Skeletal muscle satellite cell (primary cell): Measurements from ENCODE around the gene SIRPB2. TPM values are rescaled to one million over a fixed set of nuclear protein-coding genes. Genes with fewer than 3 reads are reported as not detected.

Experiments
- H3K27me3 ChIP-seq: 2 replicates; pipeline ENCODE4 v1.7.0; 2013; ENCODE audit warnings: low read length; ENCODE audit not compliant: control insufficient read depth, insufficient read depth
- H3K36me3 ChIP-seq: 2 replicates; pipeline ENCODE4 v1.7.0; 2013; ENCODE audit warnings: mild to moderate bottlenecking, control low read depth, low read length; ENCODE audit not compliant: insufficient read depth
- H3K4me1 ChIP-seq: 2 replicates; pipeline ENCODE4 v1.7.0; 2013; ENCODE audit warnings: low read length; ENCODE audit not compliant: control insufficient read depth, insufficient read depth
- H3K4me2 ChIP-seq: 2 replicates; pipeline ENCODE4 v1.7.0; 2013; ENCODE audit warnings: mild to moderate bottlenecking, low read length
- H3K4me3 ChIP-seq: 2 replicates; pipeline ENCODE4 v1.7.0; 2013; ENCODE audit warnings: low read length
- H3K9ac ChIP-seq: 2 replicates; pipeline ENCODE4 v1.7.0; 2013; ENCODE audit warnings: mild to moderate bottlenecking, low read depth, low read length, moderate library complexity
- H3K9me3 ChIP-seq: replicated peaks from 2 replicates; pipeline ENCODE4 v1.7.0; 2013; ENCODE audit warnings: mild to moderate bottlenecking, control low read depth, low read length
- small RNA-seq: library from RNA; depleted of rRNA; stranded (forward); fragments of <200 nt; gene quantifications from one replicate; pipeline ENCODE3, GENCODE V24; 2012

SIRPB2 gene

DNA sequence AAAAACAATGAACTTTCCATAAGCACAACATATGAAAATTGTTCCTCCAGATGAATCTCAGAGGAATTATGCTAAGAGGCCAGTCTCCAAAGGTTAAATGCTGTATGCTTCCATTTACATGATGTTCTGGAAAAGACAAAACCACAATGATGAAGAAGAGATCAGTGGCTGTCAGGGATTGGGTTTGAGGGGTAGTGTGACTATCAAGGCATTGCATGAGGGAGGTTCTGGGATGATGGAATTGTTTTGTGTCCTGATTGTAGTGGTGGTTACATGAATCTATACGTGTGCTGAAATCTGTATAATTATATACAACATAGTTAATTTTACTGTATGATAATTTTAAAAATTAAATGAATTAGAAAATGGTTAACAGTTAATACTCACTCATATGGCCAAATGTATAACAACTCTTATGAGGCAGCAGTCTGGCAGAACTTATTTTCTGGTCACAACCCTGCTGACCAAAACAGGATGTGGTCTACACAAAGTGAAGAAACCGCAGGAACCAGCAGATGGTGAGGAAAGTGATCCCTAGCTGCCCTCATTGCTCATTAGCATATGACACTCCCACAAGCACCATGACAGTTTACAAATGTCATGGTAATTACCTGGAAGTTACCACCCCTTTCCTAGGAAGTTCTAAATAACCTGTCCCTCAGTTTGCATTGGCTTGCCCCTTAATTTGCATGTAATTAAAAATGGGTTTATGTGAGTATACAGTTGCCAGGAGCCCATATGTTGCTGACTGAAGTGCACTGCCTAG lies 56.5 kb downstream of the SIRPB2 start:
- no peak overlapping the region for H3K4me3 ChIP-seq
- H3K9ac ChIP-seq = no peak overlapping the region
- peaks cover 19% of the 10 kb centered on the region for H3K4me1 ChIP-seq
- no peaks in the 10 kb centered on the region for H3K9me3 ChIP-seq
- no peaks in the 10 kb centered on the region for H3K27me3 ChIP-seq
- no peak overlapping the region for H3K4me2 ChIP-seq
- no peaks in the 10 kb centered on the region for H3K36me3 ChIP-seq

DNA sequence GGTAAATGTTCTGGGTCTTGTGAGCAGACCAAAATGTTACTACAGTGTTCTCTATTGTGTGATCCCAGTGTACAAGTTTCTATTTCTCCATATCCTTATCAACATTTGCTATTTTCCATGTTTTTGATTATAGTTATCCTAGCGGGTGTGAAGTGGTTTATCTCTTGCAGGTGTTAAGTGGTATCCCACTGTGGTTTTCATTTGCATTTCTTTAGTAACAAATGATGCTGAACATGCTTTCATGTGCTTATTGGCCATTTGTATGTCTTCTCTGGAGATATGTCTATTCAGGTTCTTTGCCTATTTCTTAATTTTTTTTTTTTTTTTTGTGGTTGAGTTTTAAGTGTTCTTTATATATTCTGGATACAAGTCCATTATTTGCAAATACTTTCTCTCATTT lies 60.1 kb downstream of the SIRPB2 start:
- Histone ChIP-seq H3K9ac (no peak overlapping the region), H3K9me3 (no peaks in the 10 kb centered on the region), H3K36me3 (no peaks in the 10 kb centered on the region), H3K4me2 (no peak overlapping the region), H3K4me3 (no peak overlapping the region), H3K27me3 (no peaks in the 10 kb centered on the region), H3K4me1 (peaks cover 19% of the 10 kb centered on the region)

DNA sequence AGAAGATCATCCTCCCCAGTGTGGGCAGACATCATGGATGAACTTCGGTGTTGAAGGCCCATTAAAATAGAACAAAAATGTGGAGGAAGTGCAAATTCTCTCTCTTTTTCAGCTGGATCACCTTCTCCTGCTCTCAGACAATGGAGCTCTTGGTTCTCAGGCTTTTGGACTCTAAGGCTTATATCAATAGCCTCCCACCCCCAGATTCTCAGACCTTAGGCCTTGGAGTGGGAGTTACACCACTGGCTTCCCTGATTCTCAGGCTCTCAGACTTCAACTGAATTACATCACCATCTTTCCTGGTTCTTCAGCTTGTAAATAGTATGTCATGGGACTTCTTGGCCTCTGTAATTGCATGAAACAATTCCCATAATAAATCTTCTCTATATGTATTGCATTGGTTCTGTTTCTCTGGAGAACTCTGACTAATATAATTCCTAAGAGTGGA lies 61.2 kb downstream of the SIRPB2 start:
- Histone ChIP-seq H3K9ac (no peak overlapping the region), H3K27me3 (no peaks in the 10 kb centered on the region), H3K9me3 (no peaks in the 10 kb centered on the region), H3K4me2 (no peak overlapping the region), H3K36me3 (no peaks in the 10 kb centered on the region), H3K4me3 (no peak overlapping the region), H3K4me1 (peaks cover 9% of the 10 kb centered on the region)

DNA sequence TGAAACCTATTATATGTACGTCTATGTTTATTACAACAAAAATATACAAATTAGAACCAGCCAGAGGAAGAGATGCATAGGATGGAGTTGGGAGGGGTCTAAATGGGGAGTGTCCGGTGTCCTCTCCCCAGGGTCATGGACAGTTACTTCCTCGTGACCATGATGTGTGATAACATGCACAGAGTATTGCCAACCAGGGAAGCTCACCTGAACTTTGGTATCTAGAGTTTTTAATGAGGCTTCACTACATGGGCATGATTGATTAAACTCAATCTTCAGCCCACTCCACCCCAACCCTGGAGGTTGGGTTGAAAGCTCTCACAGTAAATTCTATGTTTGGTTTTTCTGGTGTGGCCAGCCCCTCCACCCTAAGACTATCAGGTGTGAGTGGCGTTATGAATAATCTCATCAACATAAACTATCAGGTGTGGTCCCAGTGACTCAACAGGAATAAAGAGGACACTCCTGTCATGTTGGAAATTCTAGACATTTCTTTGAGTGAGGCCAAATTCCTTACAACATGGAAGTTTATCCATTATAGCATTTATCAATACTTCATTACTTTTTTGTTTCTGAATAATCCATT lies 62.0 kb downstream of the SIRPB2 start:
- Histone ChIP-seq H3K4me3 (no peak overlapping the region), H3K4me2 (no peak overlapping the region), H3K27me3 (no peaks in the 10 kb centered on the region), H3K9me3 (no peaks in the 10 kb centered on the region), H3K36me3 (no peaks in the 10 kb centered on the region), H3K4me1 (peaks cover 1% of the 10 kb centered on the region), H3K9ac (no peak overlapping the region)

DNA sequence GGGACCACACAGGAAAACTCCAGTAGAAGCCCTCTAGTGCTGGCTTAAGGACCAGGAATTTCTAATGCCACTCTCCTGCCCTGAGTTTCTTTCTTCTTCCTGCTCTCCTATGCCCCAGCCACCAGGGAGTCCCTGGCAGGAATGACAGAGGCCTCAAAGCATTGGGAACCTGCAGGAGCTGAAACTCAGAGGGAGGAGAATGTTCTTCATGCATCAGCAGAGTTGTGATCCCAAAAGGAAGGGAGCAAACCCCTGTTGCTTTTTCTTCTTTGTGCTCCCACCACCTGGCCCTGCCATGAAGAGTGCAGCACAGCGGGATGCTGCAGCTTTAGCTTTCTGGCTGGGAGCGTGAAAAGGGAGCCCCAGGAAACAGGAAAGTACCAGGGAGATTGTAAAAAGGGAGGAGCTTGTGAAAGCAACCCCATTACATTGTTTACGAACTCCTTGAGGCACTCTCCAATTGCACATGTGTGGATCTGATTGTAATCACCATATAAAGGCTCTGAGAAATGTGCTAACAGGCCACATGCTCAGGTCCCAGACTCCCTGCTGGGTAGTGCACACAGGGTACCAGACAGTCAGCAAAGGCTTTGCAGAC lies 63.7 kb downstream of the SIRPB2 start:
- no peak overlapping the region for H3K4me2 ChIP-seq
- no peak overlapping the region for H3K9ac ChIP-seq

DNA sequence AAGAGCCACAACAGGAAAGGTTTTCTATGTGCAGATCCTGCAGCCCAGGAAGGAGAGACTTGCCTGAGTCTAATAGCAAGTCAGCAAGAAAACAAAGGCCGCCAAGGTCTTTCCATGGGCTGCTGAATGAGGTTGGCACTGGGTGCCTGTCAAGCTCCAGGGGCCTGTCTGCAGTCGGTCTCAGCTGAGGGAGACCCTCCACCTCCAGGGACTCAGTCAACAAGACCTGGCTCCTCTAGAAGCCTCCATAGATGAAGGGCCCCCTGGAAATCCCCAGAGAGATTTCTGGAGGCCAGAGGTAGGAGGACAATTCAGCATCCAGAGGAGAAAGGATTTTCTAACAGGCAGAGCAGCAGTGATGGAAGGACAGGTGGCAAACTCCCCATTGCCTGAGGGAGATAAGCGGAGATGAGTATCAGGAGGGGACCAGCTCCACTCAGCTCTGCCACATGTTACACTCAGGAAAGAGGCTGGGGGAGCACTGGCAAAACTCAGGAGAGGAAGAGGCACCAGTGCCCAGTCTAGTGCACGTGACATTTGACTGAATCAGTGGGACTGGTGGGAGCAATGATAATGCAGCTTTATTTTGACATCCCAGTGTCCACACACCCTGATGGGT lies 64.9 kb downstream of the SIRPB2 start:
- no peaks in the 10 kb centered on the region for H3K9me3 ChIP-seq
- H3K4me2 ChIP-seq = no peak overlapping the region
- no peak overlapping the region for H3K4me3 ChIP-seq
- no peaks in the 10 kb centered on the region for H3K27me3 ChIP-seq
- H3K4me1 ChIP-seq = no peaks in the 10 kb centered on the region
- no peaks in the 10 kb centered on the region for H3K36me3 ChIP-seq
- H3K9ac ChIP-seq = no peak overlapping the region

More for the DNA sequence above, 63.7 kb downstream of the SIRPB2 start:
- Histone ChIP-seq H3K36me3 (no peaks in the 10 kb centered on the region), H3K4me3 (no peak overlapping the region), H3K9me3 (no peaks in the 10 kb centered on the region), H3K4me1 (no peaks in the 10 kb centered on the region), H3K27me3 (no peaks in the 10 kb centered on the region)

Small RNA genes within 50 kb of the gene (small RNA-seq; reads per million reads assigned to genes)
- not detected for gene RNU6-917P
